ENCODE data around the gene UNC80.

GRCh38 chr2:209790066-209790728 lies 18.6 kb downstream of the UNC80 start:
- TF ChIP-seq CTCF (IDR thresholded peaks at IDR 0.05; ENCODE audit: extremely low read depth in 1 of 2, insufficient read depth in 1 of 2, low read depth in 1 of 2, low read length in 2 of 2): no peak
- TF ChIP-seq POLR2A (IDR thresholded peaks at IDR 0.05; ENCODE audit: low read depth, low read length): no peak

Measured in endothelial cell of umbilical vein (primary cell).